Measurements from ENCODE around the gene WDR88.

GRCh38 chr19:33150852-33151518 lies 19.1 kb downstream of the WDR88 start:
- TF ChIP-seq CTCF (IDR thresholded peaks at IDR 0.05 in 4 of 5, conservative IDR thresholded peaks at IDR 0.05 in 1 of 5), result no peak
- TF ChIP-seq POLR2A (IDR thresholded peaks at IDR 0.05), result no peak

All from gastrocnemius medialis (tissue), 4 donors.